Activated CD8-positive, alpha-beta memory T cell treated with anti-CD3 and anti-CD28 coated beads, Interleukin-2, amount 50 U/mL, for 1 hour (primary cell): ENCODE data around the gene NOG.

Experiments used
- DNase-seq: peaks from one replicate; pipeline ENCODE4 v3.0.0-alpha.2; 2020; ENCODE audit errors: extremely low read depth

Gene NOG

DNA sequence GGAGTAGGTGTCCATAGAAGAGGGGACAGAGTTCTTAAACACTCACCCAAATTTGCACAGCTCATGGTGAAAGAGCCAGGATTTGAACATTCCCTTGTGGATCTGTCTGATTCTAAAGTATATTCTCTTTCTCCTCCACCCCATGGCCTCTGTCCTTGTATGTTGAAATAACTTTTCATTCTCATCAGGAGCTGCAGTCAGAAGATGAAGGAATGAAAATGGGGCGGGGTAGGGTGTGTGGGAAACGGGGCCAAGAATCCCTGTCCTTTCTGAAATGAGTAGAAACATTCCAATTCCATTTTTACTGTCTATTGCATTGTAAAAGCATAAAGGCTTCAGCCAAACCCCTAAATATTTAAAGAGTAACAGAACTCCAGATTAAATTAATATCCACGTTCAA is 42.8 kb downstream of the NOG start:
- no peak for DNase-seq

DNA sequence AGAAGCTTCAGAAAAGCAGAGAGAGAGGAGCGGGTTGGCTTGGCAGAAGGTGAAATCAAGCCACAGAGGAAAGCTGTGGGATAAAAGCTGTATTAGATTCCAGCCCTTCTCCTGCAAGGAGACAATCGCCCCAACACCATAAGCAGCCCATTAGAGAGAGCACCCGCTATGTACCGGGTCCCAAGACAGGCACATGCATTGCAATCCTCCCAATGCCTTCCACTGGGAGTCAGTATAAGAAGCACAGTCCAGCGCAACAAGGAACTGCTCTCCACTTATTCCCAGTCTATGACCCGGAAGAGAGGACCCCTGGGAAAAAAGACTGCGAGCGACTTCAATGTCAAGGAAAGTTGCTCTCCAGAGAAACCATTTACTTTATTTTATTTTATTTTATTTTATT is 43.8 kb downstream of the NOG start:
- no peak for DNase-seq

DNA sequence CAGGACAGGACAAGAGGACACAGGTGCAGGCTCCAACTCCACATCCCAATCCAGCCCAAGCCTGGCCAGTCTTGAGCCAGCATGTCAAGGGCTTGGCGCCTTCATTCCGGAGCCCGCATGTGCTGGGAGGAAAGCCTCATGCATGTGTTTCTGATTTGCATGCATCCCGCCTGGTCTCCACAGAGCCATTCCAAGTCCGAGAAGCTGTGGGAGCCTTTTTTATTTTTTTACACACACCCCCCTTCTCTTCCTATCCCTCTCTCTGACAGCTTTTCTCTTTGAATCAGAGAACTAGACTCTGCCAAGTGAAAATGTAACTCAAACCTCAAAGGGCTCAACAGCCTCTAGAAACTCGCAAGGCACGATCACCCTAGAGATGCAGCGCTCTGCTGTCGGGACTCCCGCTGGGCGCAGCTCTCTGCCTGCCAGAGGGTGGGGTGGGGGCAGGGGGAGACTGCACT is 45.1 kb downstream of the NOG start:
- no peak for DNase-seq

DNA sequence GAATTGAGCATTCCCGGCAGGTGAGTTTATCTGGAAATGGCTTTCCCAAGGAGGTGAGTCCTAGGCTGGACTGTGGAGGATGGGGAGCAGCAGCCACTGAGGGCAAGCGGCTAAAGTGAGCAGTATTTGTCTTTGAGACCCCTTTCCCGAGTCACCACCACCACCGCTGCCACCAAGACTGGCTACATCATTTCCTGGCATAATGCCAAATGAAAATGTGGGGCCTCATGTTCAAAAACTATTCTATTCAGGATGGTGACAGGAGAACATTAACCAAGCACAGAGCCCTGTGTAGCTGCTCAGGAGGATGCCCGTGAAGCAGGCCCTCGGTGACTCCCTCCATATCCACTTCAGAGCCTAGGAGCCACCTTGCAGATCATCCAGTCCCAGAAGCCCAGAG is 46.0 kb downstream of the NOG start:
- no peak for DNase-seq

DNA sequence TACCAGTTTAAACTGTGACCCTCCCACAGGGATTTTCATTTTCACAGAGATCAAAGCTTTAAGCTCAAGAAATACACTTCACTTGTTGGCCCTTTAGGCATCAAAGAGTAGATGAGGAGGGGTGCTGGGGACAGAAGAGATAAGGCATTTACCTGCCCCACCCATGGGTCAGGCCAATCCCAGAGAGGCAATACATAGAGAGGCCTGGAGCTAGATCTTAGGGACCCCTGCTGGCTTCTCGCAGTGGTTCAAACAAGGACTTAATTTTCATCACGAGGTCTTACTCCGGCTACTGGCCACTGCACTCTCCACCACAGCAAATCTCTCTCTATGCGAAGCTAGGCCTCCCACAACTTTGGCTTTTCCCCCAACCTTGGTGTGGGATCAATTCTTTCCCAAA is 46.6 kb downstream of the NOG start:
- no peak for DNase-seq

DNA sequence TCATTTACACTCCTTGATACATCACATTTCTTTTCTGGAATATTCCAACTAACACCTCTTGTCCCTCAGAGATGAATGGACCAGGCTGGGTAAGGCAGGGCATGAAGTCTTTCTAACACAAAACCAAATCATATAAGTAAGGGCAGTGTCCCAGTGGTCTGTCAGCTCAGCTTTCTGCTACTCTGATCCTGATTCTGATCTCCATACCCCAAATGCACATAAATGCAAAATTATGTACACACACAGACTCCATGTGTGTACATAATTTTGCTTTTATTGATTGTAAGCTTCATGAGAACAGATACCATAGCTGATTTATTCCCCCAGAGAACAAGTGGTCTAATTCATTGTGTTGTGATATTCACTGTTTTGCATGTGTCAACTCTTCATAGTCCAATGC is 47.9 kb downstream of the NOG start:
- DNase-seq = no peak

DNA sequence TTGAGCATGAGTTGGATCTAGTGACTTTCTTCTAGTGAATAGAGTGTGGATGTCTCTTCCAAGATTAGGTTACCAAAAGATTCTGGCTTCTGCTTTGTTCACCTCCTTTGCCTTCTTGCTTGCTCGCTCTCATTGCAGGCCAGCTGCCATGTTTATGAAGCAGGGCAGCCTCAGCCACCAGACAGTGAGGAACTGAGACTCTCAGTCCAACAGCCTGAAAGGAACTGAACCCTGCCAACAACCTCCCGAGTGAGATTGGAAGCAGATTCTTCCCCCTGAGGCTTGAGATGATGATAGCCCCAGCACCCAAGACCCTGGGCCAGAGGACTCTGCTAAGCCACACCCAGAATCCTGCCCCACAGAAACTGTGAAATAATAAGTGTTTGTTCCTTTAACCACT is 48.4 kb downstream of the NOG start:
- no peak for DNase-seq

DNA sequence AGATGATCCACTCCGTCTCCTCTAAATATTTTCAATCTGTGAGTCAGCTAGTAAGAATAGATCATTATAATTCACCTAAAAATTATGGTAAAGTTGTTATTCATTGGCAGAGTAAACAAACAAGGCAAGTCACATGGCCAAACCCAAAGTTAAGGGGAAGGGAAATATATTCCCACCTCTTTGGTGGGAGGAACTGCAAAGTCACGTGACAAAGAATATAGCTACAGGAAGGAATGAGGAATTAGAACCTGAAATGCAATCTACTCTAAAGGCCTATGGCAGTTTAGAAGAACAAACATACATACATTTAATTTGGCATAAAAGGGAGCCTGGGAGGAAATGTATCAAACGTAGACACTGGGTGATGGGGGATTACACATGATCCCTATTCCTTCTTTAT is 48.9 kb downstream of the NOG start:
- DNase-seq = no peak
